Calu3 (cell line): Measurements from ENCODE around the gene GBF1. TPM values are rescaled to one million over a fixed set of nuclear protein-coding genes. Genes with fewer than 3 reads are reported as not detected.

Experiments
- BruUV-seq: library from RNA; stranded (reverse); fragments of 400-500 nt; replicated peaks from 2 replicates; lab custom pipeline; 2021; lab: Mats Ljungman, UMichigan
- CTCF ChIA-PET: fragments of 300-600 bp; sonication (Branson Sonifier 250); formaldehyde crosslinking; loops from one replicate; lab custom pipeline; 2022; ENCODE audit warnings: antibody characterized with exemption; lab: Charles Lee
- DNase-seq: peaks from one replicate; pipeline ENCODE4 v3.0.0; 2022
- H3K27ac Mint-ChIP-seq: one replicate; pipeline ENCODE4 v1.8.0; 2022; ENCODE audit warnings: mixed read lengths; ENCODE audit not compliant: unreplicated experiment
- H3K27me3 Mint-ChIP-seq: one replicate; pipeline ENCODE4 v1.8.0; 2022; ENCODE audit warnings: mixed read lengths; ENCODE audit not compliant: unreplicated experiment
- H3K36me3 Mint-ChIP-seq: one replicate; pipeline ENCODE4 v1.8.0; 2022; ENCODE audit warnings: mild to moderate bottlenecking, moderate library complexity, mixed read lengths; ENCODE audit not compliant: insufficient read depth, unreplicated experiment
- H3K4me1 Mint-ChIP-seq: one replicate; pipeline ENCODE4 v1.8.0; 2022; ENCODE audit warnings: mild to moderate bottlenecking, low read depth, mixed read lengths; ENCODE audit not compliant: unreplicated experiment
- H3K4me3 Mint-ChIP-seq: one replicate; pipeline ENCODE4 v1.8.0; 2022; ENCODE audit warnings: mild to moderate bottlenecking, low read depth, moderate library complexity, mixed read lengths; ENCODE audit not compliant: unreplicated experiment
- H3K9me3 Mint-ChIP-seq: one replicate; pipeline ENCODE4 v1.8.0; 2022; ENCODE audit warnings: low read depth, mixed read lengths; ENCODE audit not compliant: unreplicated experiment
- intact Hi-C: fragments of 100-400 bp; cut with micrococcal nuclease; formaldehyde crosslinking; loops from one replicate; pipeline ENCODE4 v1.10.0; 2022; ENCODE audit not compliant: unreplicated experiment
- total RNA-seq: library from RNA; stranded (reverse); gene quantifications from 2 replicates; pipeline ENCODE4 v1.2.3, GENCODE V29; 2022
- TF ChIP-seq, protein P1 (sequence below): fragments of 200-600 bp; IDR thresholded peaks from one replicate; pipeline ENCODE4 v1.8.0; 2022; ENCODE audit warnings: antibody characterized with exemption; ENCODE audit not compliant: unreplicated experiment

The GBF1 gene
- total RNA-seq, 1 experiment from 2014 or later = 36.1 TPM

DNA sequence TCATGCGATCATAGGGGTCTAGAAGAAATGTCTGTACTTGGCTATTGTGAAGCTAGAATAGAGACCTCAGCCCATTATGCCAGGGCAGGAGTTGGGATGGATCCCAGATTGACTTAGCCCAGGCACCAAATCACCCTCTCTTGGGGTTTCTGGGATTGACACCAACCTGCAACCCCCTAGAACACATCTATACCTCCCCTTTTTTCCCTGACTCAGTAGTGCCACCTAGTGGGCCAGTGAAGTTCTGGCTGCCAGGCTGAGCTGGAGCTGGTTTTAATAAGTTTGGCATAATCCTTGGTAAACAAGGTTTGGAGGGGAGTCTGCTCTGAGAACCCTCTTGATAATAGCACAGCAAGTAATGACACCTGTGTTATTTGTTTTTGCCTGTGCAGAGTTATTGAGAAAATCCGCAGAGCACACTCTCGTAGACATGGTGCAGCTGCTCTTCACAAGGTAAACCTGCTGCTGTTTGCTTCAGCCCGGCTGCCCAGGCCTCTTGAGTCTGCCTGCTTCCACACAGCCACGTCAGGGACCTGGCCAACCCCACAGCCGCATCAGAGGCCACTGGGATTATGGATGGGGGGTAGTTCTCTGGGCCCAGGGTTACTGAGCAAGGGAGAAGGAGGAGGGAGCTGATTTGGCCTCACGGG, 106.9 kb downstream of the GBF1 start:
- Mint-ChIP-seq H3K4me3 (no peak overlapping the region), H3K27me3 (no peaks in the 10 kb centered on the region), H3K27ac (no peak overlapping the region), H3K9me3 (no peaks in the 10 kb centered on the region), H3K4me1 (peaks cover 6% of the 10 kb centered on the region), H3K36me3 (peaks cover 44% of the 10 kb centered on the region)
- no TSS peak for BruUV-seq
- peak; percentile 61 for DNase-seq
- TF ChIP-seq, protein P1, sequence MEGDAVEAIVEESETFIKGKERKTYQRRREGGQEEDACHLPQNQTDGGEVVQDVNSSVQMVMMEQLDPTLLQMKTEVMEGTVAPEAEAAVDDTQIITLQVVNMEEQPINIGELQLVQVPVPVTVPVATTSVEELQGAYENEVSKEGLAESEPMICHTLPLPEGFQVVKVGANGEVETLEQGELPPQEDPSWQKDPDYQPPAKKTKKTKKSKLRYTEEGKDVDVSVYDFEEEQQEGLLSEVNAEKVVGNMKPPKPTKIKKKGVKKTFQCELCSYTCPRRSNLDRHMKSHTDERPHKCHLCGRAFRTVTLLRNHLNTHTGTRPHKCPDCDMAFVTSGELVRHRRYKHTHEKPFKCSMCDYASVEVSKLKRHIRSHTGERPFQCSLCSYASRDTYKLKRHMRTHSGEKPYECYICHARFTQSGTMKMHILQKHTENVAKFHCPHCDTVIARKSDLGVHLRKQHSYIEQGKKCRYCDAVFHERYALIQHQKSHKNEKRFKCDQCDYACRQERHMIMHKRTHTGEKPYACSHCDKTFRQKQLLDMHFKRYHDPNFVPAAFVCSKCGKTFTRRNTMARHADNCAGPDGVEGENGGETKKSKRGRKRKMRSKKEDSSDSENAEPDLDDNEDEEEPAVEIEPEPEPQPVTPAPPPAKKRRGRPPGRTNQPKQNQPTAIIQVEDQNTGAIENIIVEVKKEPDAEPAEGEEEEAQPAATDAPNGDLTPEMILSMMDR = peak; percentile 78
- intact Hi-C loops = loop anchor here (1.0 kb wide), 1 partner anchor 121 kb away; no protein-coding TSS in a partner anchor
- CTCF ChIA-PET = interaction anchor here (0.6 to 4.5 kb wide), 9 partner anchors 12 to 182 kb away, joined by 3 to 71 read pairs (median 5); partner anchors contain the start of genes ELOVL3 and GBF1

DNA sequence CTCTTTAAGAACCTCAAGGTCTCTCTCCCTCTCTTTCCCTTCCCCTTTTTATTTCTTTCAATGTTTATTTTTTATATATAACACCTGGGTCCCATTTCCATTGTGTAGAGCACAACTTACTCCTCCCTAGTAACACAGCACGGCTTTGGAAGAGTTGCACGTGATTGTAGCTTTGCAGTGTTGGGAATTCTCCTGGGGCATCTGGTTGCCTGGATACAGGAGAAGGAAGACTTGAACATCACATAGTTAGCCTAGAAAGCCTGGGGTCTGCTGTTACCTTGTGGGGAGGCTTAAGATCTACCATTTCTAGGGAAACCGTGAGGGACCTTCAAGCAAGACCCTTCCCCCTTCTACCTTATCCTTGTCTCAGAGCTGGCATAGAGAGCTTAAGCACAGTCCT, 109.1 kb downstream of the GBF1 start:
- no peak overlapping the region for H3K4me3 Mint-ChIP-seq
- intact Hi-C loops = no loop called here
- peaks cover 51% of the 10 kb centered on the region for H3K36me3 Mint-ChIP-seq
- no peaks in the 10 kb centered on the region for H3K9me3 Mint-ChIP-seq
- no peak overlapping the region for H3K27ac Mint-ChIP-seq
- CTCF ChIA-PET = interaction anchor here (4.5 kb wide), 1 partner anchor 124 kb away, joined by 71 read pairs; no protein-coding TSS in a partner anchor
- TF ChIP-seq, protein P1 = no peak
- H3K27me3 Mint-ChIP-seq = no peaks in the 10 kb centered on the region
- H3K4me1 Mint-ChIP-seq = no peaks in the 10 kb centered on the region
- DNase-seq = no peak
- no TSS peak for BruUV-seq

DNA sequence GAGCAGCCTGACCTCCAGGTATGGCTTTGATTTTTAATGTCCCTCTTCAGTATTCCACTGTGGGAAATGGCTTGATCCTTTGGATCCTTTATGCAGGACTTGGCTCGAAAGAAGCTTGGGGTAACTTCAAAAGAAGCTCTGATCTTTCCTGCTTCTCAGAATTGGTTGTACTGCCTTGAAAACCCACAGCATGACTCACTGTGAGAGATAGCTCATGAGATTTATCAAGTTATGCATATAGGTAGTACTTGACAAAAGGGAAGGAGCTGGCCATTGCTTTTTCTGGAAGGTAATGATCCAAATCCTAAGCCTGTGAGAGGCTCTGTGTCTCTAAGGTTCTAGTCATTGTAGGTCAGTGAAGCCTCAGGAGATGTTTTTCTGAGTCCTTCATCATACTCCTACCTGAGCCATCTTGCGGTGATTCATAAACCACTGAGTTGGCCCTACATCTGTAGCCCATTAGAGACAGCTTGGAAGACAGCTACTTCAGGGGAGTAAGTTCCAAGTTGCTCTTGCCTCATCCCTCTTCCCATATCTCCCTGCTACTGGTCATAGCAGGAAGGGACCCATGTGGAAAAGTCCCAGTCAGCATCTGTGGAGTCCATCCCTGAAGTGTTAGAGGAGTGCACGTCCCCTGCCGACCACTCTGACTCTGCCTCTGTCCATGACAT, 113.5 kb downstream of the GBF1 start:
- Mint-ChIP-seq H3K27me3 (no peaks in the 10 kb centered on the region), H3K27ac (no peak overlapping the region), H3K4me3 (no peak overlapping the region), H3K36me3 (peaks cover 47% of the 10 kb centered on the region), H3K4me1 (no peaks in the 10 kb centered on the region), H3K9me3 (no peaks in the 10 kb centered on the region)
- no peak for DNase-seq
- CTCF ChIA-PET = interaction anchor here (0.6 kb wide), 1 partner anchor 71 kb away, joined by 5 read pairs; no protein-coding TSS in a partner anchor
- BruUV-seq = no TSS peak
- TF ChIP-seq, protein P1 = no peak
- intact Hi-C loops = no loop called here

DNA sequence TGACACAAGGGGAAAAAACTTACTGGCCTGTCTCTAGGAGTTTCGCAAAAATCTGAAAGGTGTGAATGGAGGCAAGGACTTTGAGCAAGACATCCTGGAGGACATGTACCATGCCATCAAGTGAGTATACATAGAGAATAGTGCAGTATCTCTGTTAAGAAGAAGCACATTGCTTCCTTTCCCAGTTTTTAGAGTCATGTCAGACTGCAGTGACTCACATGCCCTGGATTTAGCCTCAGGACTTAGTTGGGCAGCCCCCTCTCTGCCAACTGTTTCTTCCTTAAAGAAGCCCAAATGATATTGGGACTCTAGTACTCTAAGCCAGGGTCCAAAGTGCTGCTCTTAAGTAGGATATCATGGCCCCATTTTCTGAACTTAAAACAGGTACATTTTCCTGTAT, 122.1 kb downstream of the GBF1 start:
- CTCF ChIA-PET = no interaction called here
- Mint-ChIP-seq H3K4me1 (peaks cover 16% of the 10 kb centered on the region), H3K9me3 (no peaks in the 10 kb centered on the region), H3K27me3 (no peaks in the 10 kb centered on the region), H3K4me3 (no peak overlapping the region), H3K27ac (peak overlapping the region; percentile 44), H3K36me3 (peaks cover 31% of the 10 kb centered on the region)
- TF ChIP-seq, protein P1 = no peak
- intact Hi-C loops = no loop called here
- no TSS peak for BruUV-seq
- DNase-seq = no peak
